HEK293 (cell line): ENCODE measurements around the gene FBL.
A peak's percentile ranks its signal among the peaks of the same experiment; 100 is the strongest.

ENCODE experiments used
- BCL11A ChIP-seq: fragments of 450-650 bp; formaldehyde crosslinking; IDR thresholded peaks from 2 replicates; pipeline ENCODE4 v1.5.1; 2016; ENCODE audit warnings: low read depth, missing biosample characterization, missing genetic modification characterization
- GLI4 ChIP-seq: fragments of 450-650 bp; formaldehyde crosslinking; IDR thresholded peaks from 2 replicates; pipeline ENCODE4 v1.5.1; 2016; ENCODE audit warnings: missing biosample characterization, missing genetic modification characterization
- GLIS2 ChIP-seq: fragments of 450-650 bp; formaldehyde crosslinking; IDR thresholded peaks from 2 replicates; pipeline ENCODE4 v1.5.1; 2016; ENCODE audit warnings: missing biosample characterization, missing genetic modification characterization
- HIC1 ChIP-seq: fragments of 450-650 bp; formaldehyde crosslinking; IDR thresholded peaks from 2 replicates; pipeline ENCODE4 v1.5.1; 2016; ENCODE audit warnings: missing biosample characterization, missing genetic modification characterization
- KLF9 ChIP-seq: fragments of 450-650 bp; formaldehyde crosslinking; IDR thresholded peaks from 2 replicates; pipeline ENCODE4 v1.5.1; 2016; ENCODE audit warnings: missing biosample characterization, missing genetic modification characterization, low read depth
- MEIS1 ChIP-seq: sonication (generic); formaldehyde crosslinking; IDR thresholded peaks from 2 replicates; pipeline ENCODE4 v1.8.1; 2022; ENCODE audit warnings: missing genetic modification reagents, mild to moderate bottlenecking, borderline replicate concordance
- MYNN ChIP-seq: fragments of 450-650 bp; formaldehyde crosslinking; IDR thresholded peaks from 2 replicates; pipeline ENCODE4 v1.5.1; 2016; ENCODE audit warnings: missing biosample characterization, missing genetic modification characterization, borderline replicate concordance
- WT1 ChIP-seq: fragments of 450-650 bp; formaldehyde crosslinking; IDR thresholded peaks from 2 replicates; pipeline ENCODE4 v1.5.1; 2016; ENCODE audit warnings: missing biosample characterization, missing genetic modification characterization
- ZBTB1 ChIP-seq: fragments of 450-650 bp; formaldehyde crosslinking; IDR thresholded peaks from 2 replicates; pipeline ENCODE4 v1.5.1; 2016; ENCODE audit warnings: missing biosample characterization, missing genetic modification characterization
- ZBTB20 ChIP-seq: fragments of 450-650 bp; formaldehyde crosslinking; IDR thresholded peaks from 2 replicates; pipeline ENCODE4 v1.5.1; 2016; ENCODE audit warnings: missing biosample characterization, missing genetic modification characterization
- ZBTB21 ChIP-seq: fragments of 450-650 bp; formaldehyde crosslinking; IDR thresholded peaks from 2 replicates; pipeline ENCODE4 v1.5.1; 2017; ENCODE audit warnings: missing biosample characterization, missing genetic modification characterization
- ZBTB48 ChIP-seq: fragments of 450-650 bp; formaldehyde crosslinking; IDR thresholded peaks from 2 replicates; pipeline ENCODE4 v1.5.1; 2016; ENCODE audit warnings: missing biosample characterization, missing genetic modification characterization
- ZBTB49 ChIP-seq: fragments of 450-650 bp; formaldehyde crosslinking; IDR thresholded peaks from 2 replicates; pipeline ENCODE4 v1.5.1; 2016; ENCODE audit warnings: missing biosample characterization, missing genetic modification characterization, low read depth
- ZNF10 ChIP-seq: fragments of 450-650 bp; formaldehyde crosslinking; IDR thresholded peaks from 2 replicates; pipeline ENCODE4 v1.5.1; 2017; ENCODE audit warnings: missing biosample characterization, missing genetic modification characterization
- ZNF133 ChIP-seq: fragments of 450-650 bp; formaldehyde crosslinking; IDR thresholded peaks from 2 replicates; pipeline ENCODE4 v1.5.1; 2016; ENCODE audit warnings: missing biosample characterization, missing genetic modification characterization
- ZNF175 ChIP-seq: fragments of 450-650 bp; formaldehyde crosslinking; IDR thresholded peaks from 2 replicates; pipeline ENCODE4 v1.5.1; 2016; ENCODE audit warnings: missing biosample characterization, missing genetic modification characterization
- ZNF18 ChIP-seq: fragments of 450-650 bp; formaldehyde crosslinking; IDR thresholded peaks from 2 replicates; pipeline ENCODE4 v1.5.1; 2016; ENCODE audit warnings: missing biosample characterization, missing genetic modification characterization
- ZNF266 ChIP-seq: fragments of 450-650 bp; formaldehyde crosslinking; IDR thresholded peaks from 2 replicates; pipeline ENCODE4 v1.5.1; 2016; ENCODE audit warnings: missing biosample characterization, missing genetic modification characterization, low read depth
- ZNF280C ChIP-seq: fragments of 450-650 bp; formaldehyde crosslinking; IDR thresholded peaks from 2 replicates; pipeline ENCODE4 v1.5.1; 2016; ENCODE audit warnings: missing biosample characterization, missing genetic modification characterization
- ZNF292 ChIP-seq: fragments of 450-650 bp; formaldehyde crosslinking; IDR thresholded peaks from 2 replicates; pipeline ENCODE4 v1.5.1; 2016; ENCODE audit warnings: low read depth, missing biosample characterization, missing genetic modification characterization, borderline replicate concordance
- ZNF335 ChIP-seq: fragments of 450-650 bp; formaldehyde crosslinking; conservative IDR thresholded peaks from 2 replicates; pipeline ENCODE4 v1.5.1; 2016; ENCODE audit warnings: missing biosample characterization, missing genetic modification characterization
- ZNF341 ChIP-seq: fragments of 450-650 bp; formaldehyde crosslinking; IDR thresholded peaks from 2 replicates; pipeline ENCODE4; 2016; ENCODE audit warnings: low read depth, missing biosample characterization, missing genetic modification characterization
- ZNF362 ChIP-seq: fragments of 450-650 bp; formaldehyde crosslinking; IDR thresholded peaks from 2 replicates; pipeline ENCODE4 v1.5.1; 2016; ENCODE audit warnings: missing biosample characterization, missing genetic modification characterization
- ZNF37A ChIP-seq: fragments of 450-650 bp; IDR thresholded peaks from 2 replicates; pipeline ENCODE4 v1.5.1; 2018; ENCODE audit warnings: missing biosample characterization, missing genetic modification characterization
- ZNF596 ChIP-seq: fragments of 450-650 bp; IDR thresholded peaks from 2 replicates; pipeline ENCODE4 v1.5.0; 2018; ENCODE audit warnings: missing biosample characterization, mild to moderate bottlenecking, missing genetic modification characterization, moderate library complexity
- ZNF623 ChIP-seq: fragments of 450-650 bp; formaldehyde crosslinking; IDR thresholded peaks from 2 replicates; pipeline ENCODE4 v1.5.1; 2016; ENCODE audit warnings: missing biosample characterization, missing genetic modification characterization
- ZNF645 ChIP-seq: fragments of 450-650 bp; formaldehyde crosslinking; IDR thresholded peaks from 2 replicates; pipeline ENCODE4; 2016; ENCODE audit warnings: missing biosample characterization, missing genetic modification characterization
- ZNF704 ChIP-seq: fragments of 450-650 bp; formaldehyde crosslinking; IDR thresholded peaks from 2 replicates; pipeline ENCODE4 v1.5.1; 2016; ENCODE audit warnings: missing biosample characterization, missing genetic modification characterization
- ZNF785 ChIP-seq: fragments of 450-650 bp; formaldehyde crosslinking; IDR thresholded peaks from 2 replicates; pipeline ENCODE4 v1.5.1; 2016; ENCODE audit warnings: missing biosample characterization, missing genetic modification characterization
- ZNF843 ChIP-seq: fragments of 450-650 bp; formaldehyde crosslinking; IDR thresholded peaks from 2 replicates; pipeline ENCODE4 v1.5.1; 2016; ENCODE audit warnings: missing biosample characterization, missing genetic modification characterization

Gene FBL

GRCh38 chr19:39792999-39793546 is 53.1 kb downstream of the FBL start (continued):
- TF ChIP-seq ZNF37A (tag by site-specific recombination) (no peak), ZNF335 (peak; percentile 94), MYNN (tag by site-specific recombination) (no peak), ZNF623 (peak; percentile 4; the same call in 1 of the 2 replicates), ZBTB21 (tag by site-specific recombination) (peak; percentile 62), ZNF843 (tag by site-specific recombination) (0 out of 2 replicates have a peak, but pooled peaks have one; percentile 30), KLF9 (no peak), ZNF645 (tag by site-specific recombination) (no peak), WT1 (tag by site-specific recombination) (no peak), ZBTB1 (tag by site-specific recombination) (no peak), ZBTB48 (tag by site-specific recombination) (peak; percentile 98), ZNF280C (tag by site-specific recombination) (no peak), GLIS2 (tag by site-specific recombination) (peak; percentile 78), ZNF175 (tag by site-specific recombination) (no peak), ZNF133 (tag by site-specific recombination) (no peak), BCL11A (tag by site-specific recombination) (no peak), GLI4 (tag by site-specific recombination) (no peak), ZNF266 (tag by site-specific recombination) (no peak), ZBTB49 (tag by site-specific recombination) (no peak), ZNF362 (tag by site-specific recombination) (peak; percentile 69; the same call in 1 of the 2 replicates), ZNF341 (no peak), MEIS1 (CRISPR knock-in tag) (no peak), ZNF596 (tag by site-specific recombination) (no peak), ZNF292 (tag by site-specific recombination) (no peak), HIC1 (tag by site-specific recombination) (peak; percentile 70; the same call in 1 of the 2 replicates), ZNF704 (no peak), ZNF10 (tag by site-specific recombination) (no peak), ZNF18 (tag by site-specific recombination) (no peak), ZBTB20 (no peak), ZNF785 (no peak)
